SHP77 treated with DMSO at 0.1 percent for 48 hours (cell line): ENCODE data around the gene TCF4.

ENCODE experiments used
- DNase-seq: peaks from one replicate; lab custom pipeline; 2025; lab: John Stamatoyannopoulos, UW

TCF4 gene

DNA sequence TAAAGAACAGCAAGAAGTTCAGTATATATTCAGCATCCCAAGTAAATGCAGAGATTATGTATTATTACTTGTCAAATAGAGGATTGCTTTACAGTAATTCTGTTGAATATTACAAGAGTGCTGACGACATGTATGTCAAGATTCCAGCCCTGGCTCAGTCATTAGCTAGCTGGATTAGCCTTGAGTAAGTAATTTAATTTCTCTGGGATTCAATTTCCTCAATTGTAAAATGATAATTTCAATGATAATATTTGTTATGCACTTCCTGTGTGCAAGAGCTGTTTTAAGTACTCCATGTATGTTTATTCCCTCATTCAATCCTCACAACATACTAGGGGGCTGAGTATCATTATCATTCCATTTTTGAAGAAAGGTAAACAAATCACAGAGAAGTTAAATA lies 44.0 kb downstream of the TCF4 start:
- DNase-seq, result no peak

DNA sequence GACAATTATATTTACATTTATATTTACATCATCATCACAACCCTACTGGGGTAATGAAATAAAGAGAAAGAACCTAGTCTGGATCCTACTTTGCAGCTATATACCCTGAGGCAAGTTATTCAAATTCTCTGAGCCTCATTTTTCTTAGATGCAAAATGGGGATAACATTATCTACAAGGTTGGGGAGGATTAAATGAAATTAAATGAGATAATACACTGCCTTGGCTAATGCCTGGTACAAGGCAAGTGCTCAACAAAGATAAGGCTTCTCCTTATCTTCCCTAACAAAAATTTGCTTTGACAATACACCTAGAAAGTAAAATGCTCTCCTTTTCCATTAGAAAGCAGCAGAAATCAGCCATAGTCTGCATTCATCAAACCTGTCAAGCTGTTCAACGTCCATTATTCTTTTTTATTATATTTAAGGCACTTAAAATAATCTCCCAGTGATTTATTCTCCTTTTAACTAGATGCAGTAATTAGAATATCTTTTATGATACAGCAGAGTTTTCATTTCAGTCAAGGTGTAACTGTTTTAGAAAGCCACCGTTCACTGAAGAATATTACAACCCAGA lies 44.8 kb downstream of the TCF4 start:
- DNase-seq, result no peak

DNA sequence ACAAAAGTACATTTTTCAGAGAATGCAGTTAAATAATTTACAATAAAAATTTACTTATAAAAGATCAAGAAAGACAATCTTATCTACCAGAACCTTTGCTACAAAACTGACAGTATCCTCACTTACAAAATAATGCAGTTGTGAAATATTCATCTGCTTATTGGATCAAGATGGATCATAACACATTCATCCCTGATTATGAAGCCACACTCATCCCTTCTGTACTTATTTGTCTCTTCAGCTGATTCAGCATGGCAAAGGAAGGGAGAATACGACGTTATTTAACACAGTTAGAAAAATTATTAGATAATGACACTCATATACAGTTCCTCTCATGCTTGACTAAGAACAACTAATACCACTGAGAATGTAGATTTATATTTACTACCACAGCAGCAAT lies 46.4 kb downstream of the TCF4 start:
- no peak for DNase-seq

DNA sequence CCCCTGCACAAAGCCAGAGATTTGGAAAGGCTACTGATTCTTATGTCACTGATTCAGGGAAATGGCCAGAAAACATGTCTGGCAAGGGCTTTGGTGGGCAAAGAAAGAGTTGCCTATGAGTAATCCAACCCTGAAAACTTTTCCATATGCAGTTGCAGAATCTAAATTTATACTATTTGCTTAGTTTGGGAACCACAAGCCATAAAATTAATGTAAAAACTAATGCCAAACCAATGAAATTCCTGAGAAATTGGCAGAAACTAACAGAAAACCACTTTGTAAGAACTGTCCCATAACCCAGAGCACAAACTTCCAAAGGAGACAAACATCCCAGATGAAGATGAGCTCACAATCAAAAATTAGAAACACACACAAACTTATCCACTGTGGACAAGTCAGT lies 48.8 kb downstream of the TCF4 start:
- no peak for DNase-seq

DNA sequence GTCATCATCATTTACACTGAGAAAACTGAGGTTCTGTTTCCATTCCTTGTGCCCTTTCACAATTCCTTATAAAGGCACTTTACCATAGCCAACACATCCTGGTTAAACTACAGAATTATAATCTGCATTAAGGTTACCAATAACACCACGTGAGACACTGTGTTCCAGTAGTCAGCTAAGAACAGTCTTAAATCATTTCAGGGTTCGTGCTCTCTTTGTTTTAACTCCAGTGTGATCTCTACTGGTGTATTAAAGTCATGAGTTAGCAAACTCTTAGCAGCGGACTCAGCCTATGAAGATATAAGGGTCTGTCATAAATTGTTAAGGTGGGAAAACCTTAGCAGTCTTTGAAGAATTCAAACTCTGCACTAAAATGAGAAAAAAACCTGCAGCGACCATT lies 53.0 kb downstream of the TCF4 start:
- DNase-seq, result no peak

DNA sequence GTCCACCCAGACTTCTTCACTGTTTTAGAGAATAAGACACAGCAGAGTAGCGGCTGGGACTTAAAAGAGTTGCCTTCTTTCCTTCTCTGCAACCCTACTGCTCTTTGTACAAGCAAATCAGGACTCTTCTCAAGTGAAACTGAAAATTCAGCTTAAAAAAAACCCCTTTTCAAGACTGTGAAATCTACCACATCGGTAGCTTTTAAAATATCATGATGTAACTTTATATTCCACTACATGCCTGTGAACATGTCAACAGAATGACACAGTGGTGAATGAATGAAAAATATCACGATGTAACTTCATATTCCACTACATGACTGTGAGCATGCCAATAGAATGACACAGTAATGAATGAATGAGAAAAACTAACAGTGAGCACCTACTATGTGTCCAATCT lies 53.4 kb downstream of the TCF4 start:
- DNase-seq, result no peak

DNA sequence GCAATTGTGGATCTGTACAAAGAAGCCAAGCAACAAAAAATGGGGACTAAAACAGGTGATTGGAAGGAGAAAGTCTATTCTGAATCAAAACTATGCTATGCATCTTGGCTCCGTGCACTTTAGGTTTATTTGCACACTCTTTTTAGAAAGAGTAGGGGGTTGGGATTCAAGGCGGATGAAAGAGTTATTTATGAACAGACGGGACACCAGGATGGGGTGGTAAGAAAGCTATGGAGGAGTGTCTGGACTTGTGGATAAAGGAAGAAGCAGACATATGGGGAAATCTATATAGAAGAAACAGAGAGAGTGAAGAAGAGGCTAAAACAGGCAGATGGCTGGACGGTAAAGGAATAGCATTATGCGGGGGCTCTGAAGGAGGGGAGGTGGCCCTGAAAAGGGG lies 57.8 kb downstream of the TCF4 start:
- no peak for DNase-seq

DNA sequence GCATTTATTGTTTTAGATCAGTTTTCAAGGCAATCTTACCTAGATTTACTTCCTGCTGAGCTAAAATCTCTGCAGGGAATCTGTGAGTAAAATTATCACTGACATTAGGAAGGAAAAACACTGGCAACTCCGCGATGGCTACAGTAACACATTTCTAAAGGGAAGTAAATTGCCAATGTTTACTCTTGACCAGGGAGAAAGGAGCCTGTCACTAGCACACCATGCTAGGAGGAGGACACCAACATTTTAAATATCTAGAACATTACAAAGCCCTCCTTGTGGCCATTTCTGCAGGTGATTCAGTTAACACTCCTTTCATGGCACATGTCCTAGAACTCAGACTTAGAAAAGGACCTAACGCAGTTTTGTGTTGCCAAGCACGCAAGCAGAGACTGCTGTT lies 58.4 kb downstream of the TCF4 start:
- no peak for DNase-seq

DNA sequence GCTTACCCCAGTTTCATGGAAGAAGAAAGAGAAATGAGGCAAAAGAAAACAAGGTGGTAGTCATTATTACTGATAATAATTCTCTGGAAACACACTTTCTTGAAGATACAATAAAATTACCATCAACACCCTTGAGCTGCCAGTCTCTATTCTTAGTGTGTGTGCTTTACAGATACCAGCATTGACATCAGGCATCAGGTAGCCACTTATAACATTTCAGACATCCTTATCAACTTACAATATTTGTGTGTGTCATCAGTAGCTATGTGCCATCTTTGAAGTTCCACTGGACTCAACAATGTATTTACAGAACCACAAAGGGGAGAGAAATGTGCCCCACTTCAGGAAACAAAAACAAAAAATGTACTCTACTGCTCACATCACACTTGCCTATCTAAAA lies 62.1 kb downstream of the TCF4 start:
- DNase-seq, result no peak

DNA sequence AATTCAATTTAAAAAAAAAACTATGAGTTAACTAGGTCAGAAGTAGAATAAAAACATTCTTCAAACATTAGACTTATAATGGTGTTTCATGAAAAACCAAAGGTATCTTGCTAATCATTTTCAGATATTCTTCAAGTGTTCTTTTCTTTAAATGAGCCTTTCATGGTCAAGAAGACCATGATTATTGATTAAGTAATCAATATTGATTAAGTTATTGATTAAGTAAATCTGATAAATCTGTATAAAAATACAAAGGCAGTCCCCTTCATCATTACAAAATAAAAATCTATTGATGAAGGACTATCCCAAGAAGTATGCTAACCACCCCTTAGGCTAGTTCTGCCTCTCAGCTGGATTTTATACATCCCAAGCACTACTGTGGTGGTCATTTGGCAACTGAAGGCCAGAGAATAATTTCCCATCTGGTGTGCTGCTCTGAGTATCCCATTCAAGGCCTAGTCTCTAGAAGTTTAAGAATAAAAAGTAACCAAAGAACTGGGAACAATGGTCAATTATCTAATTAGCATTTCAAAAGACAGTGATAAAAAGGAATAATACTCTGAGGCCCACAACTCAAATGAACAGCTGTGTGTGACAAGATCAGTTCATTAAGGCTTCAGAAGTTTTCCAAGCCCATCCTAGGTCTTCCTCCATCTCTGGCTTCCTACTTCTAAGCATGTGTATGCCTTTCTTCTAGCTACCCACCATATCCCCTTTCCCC lies 63.5 kb downstream of the TCF4 start:
- DNase-seq, result no peak

DNA sequence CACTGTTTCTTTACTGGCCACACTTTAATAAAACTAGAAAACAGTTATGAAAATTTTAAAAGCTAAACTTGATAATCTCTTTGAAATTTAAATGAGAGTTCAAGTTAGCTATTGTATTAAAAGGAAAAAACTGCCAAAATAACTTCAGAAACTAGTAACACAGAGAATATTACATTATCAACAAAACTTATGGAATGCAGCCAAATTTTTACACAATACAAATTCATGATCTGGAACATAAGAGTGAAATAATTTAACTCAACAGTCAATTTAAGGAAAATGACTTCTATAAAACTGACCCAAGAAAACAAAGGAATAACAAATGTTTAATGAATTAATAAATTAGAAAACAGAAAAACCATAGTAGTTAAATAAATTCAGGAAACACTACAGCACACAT lies 65.0 kb downstream of the TCF4 start:
- DNase-seq, result no peak

DNA sequence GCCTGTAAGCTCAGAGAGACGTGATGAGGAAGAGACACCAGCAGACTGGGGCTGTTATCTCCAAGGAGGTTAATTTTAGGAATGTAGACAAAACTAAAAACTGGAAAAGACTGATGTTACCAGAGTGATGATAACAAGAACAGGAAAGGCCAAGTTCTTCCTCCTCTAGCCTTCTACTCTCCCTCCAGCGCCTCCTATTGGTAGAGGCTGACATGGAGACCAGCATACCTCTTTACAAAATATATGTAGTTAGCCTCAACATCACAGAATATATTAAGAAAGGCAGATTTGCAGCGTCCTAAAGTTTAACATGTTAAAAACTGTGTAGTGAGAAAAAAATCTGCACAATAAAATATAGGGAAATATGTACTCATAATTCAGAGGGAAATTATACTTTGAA lies 66.0 kb downstream of the TCF4 start:
- no peak for DNase-seq

DNA sequence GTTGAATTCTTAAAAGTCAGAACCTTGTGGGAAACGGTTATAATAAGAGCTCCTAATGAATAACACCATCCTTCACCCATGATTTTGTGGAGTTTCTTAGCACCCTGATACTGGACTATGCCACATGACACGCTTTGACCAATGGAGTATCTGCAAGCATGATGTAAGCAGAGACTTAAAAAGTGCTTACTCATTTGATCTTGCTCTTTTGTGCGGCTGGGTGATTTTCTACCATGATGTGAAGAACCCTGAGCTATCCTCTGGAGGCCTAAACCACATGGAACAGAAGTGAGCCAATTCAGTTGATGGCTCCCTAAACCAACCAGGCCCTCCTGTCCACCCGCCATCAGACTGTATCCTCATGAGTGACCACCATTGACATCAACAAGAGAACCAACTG lies 70.9 kb downstream of the TCF4 start:
- no peak for DNase-seq

DNA sequence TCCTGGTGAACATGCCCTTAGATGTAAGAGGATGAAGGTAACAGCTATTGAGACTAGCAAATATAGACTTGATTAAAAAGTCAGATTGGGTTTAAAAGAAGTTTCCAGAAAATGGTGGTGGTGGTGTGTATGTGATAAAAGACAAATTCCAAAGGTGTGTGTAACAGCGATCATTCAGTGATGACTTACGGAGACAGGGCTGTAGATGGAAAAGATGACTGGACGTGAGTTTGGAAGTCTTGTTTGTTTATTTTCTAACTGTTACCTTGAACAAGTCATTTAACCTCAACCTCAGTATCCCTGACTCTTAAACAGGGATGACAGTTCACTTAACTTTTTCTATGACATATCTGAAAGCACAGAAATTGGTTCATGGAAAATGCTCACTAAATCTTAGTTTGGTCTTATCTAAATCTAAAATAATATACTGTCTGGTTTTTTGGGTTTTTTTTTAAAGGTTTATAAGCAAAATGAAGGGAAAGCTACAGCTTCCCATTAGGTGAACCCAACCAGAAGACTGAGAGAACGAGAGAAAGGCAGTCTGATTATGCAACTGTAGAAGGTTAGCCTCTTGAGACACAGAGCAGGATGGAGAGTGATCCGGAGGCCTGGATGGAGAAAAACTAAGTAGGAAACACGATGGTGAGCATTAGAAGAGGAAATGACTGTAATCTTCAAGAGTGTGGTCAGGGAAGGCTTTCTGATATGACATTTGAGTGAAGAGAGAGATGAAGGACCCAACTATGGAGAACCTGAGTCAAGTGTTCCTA lies 71.9 kb downstream of the TCF4 start:
- no peak for DNase-seq

DNA sequence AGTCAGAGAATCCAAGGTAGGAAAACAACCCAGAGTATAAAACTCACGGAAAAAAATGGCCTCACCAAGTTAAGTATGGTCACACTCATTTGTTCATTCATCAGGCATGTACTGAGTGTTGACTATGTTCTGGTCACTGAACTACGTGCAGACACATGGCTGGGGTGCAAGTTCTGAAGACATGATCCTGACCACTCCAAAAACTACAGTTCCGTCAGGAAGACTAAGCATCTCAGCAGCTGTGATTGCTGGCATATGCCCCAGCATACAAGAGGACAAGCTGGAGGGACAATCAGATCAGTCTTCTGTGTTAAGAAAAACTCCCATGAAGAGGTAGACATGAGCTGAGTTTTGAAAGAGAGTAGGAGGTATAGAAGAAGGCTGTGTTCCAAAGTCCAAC lies 72.8 kb downstream of the TCF4 start:
- no peak for DNase-seq

DNA sequence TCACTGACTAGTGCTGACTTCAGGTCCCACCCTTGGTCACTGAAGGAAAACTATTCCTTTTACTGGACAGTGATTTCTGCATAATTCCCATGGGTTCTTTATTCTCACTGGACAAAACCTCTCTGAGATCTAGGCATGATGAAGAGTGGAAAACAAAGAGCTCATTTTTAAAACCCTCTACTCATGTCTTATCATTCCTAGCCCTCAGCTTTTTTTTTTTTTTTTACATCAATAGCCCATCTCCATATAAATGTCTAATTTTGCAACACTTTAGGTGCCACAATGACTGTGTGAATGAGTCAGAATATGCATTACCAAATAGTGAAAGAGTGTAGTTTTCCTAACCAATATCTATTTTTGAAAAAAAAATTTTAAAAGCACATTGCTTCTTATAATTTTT lies 74.8 kb downstream of the TCF4 start:
- DNase-seq, result no peak

DNA sequence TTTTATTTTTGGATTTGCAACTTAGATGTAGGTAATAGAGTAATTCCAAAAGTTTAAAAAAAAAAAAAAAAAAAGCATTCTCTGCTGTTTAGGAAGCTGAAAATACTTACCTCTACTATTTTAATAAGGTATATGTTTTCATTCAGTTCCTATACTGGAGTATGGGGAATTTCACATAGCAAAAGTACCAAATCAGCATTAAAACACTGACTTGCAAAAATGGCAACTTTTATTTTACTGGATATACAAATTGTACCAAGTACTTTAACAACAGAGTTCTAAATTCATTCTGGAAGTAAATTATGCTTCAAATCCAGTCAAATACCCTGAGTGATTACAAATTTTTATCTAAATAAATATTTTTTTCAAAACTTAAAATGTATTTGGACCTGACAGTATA lies 76.7 kb downstream of the TCF4 start:
- no peak for DNase-seq

DNA sequence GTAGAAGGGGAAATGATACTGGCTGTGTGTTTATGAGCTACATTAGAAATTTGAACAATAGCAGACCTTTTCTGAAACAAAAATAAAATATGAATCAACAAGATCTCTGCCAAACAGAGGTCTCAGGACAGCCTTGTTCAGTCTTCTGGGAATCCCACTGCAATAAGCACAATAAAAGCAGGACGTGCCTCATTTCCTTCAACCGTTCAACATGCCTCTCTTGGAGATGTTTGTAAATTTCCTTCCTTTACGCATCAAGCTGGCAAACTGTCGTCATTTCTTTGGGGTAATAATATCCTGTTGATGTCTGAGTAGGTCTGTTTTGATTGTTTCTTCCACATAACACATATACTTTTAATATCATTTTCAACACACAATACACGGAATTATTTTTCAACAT lies 77.2 kb downstream of the TCF4 start:
- DNase-seq, result no peak

DNA sequence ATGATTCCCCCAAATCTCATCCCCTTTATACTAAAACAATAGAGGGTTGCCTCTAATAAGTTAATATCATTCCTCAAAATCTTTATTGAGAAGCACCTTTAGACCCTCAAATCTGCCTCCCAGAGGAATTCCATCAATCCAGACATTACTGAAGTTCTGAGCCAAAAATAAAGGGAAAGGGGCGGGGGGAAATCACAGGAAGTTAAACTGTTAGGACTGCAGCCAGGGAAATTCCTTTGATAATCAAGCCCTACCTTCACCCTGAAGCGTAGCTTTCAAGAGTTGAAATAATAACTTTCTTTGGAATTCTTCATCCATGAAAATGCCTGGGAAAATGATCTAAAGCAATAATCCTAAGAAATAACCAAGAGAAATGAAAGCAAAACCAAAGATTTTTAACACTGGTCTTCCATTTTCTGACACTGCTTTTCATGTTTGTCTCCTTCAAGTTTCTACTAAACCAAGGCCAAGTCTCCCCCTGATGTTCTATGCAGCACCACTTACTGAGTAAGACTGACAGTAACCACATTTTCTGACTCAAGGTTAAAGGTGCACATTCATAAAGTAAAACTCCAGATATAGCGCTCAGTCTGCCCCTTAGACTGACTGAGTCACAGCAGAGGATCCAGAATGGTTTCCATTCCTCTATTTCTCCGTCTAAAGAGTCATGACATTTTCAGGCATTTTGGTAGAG lies 78.2 kb downstream of the TCF4 start:
- no peak for DNase-seq

DNA sequence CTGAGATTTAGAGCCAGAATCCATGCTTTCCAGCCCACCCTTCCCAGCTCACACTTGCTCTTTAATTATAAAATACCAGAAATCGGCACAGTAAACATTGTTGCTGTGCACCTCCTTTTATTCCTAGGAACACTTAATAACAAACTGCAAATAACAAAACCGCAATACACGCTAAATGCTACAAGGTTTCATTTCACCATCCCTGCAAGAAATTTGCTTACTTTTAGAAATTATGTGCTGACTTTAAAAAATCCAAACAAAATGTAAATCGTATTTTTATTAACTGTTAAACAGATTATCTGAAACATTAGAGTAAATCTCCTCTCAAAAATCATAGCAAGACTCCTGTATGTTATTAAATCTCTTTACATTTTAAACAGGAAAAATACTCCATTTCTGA lies 79.3 kb downstream of the TCF4 start:
- no peak for DNase-seq

DNA sequence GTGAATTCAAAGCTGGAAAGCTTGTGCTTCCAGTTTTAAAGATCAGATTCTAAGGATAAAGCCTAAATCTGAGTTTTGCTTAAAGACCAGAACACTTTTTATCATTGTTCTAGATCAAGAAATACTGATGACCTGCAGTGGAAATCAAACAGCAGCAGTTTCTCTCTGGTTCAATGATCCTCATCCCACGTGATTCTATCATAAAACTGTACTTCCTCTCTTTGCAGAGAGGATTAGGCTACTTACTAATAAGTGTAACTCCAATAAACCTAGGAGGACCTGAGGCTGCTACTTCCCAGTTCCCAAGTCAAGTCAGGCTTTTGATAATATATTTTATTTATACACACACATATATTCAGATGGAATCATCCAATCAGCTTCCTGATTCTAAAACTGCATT lies 81.9 kb downstream of the TCF4 start:
- no peak for DNase-seq

DNA sequence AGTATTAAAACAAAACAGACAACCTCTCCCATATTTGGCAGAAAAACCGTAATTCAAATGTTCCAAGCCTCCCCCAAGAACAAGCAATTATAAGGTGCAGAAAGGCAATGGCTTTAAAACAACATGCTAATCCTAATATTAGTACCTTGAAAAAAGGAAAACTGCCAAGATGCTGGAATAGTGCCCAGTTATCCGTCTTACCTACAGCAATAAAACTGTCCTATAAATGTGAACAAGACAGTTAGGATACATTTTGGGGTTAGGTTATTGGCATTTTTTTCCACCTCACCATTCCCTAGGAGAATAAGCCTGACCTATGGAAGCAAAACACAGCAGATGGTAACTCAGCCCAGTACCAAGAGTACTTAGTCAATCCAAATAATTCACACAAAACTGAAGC lies 83.2 kb downstream of the TCF4 start:
- no peak for DNase-seq
